Keratinocyte (primary cell): ENCODE measurements around the gene CD3E.

Source experiments
- CTCF ChIP-seq, 3 experiments: IDR thresholded peaks in 1 of 3; conservative IDR thresholded peaks in 1 of 3; optimal IDR thresholded peaks in 1 of 3; 2 replicates in 2 of 3; 3 replicates in 1 of 3; pipeline versions ENCODE3 to v1.5.1; 2011; ENCODE audit warnings: low read length in 3 of 3, mild to moderate bottlenecking in 3 of 3, moderate library complexity in 2 of 3, control low read depth in 1 of 3, inconsistent platforms in 1 of 3; ENCODE audit not compliant: insufficient read depth in 2 of 3; ENCODE audit errors: extremely low read depth in 1 of 3
- EZH2 ChIP-seq: IDR thresholded peaks from one replicate; pipeline ENCODE4 v1.6.1; 2012; ENCODE audit warnings: inconsistent platforms, mild to moderate bottlenecking, low read length, moderate library complexity

GRCh38 chr11:118312328-118312727, 7.8 kb downstream of the CD3E start:
- TF ChIP-seq CTCF (optimal IDR thresholded peaks at IDR 0.05 in 1 of 3, IDR thresholded peaks at IDR 0.05 in 1 of 3, conservative IDR thresholded peaks at IDR 0.05 in 1 of 3; ENCODE audit: extremely low read depth in 1 of 3, insufficient read depth in 2 of 3, low read length in 3 of 3), result no peak
- no peak for TF ChIP-seq EZH2
